NT2/D1 (cell line): ENCODE data around the gene SMARCB1.

ENCODE experiments used
- DNase-seq: peaks from one replicate; pipeline ENCODE4 v3.0.0-alpha.2; 2011; ENCODE audit warnings: low read depth, low spot score
- H3K27me3 ChIP-seq: 2 replicates; pipeline ENCODE4 v1.6.0; 2011; ENCODE audit warnings: mild to moderate bottlenecking; ENCODE audit not compliant: insufficient read length, insufficient read depth
- H3K36me3 ChIP-seq: 2 replicates; pipeline ENCODE4 v1.6.1; 2011; ENCODE audit warnings: mild to moderate bottlenecking, low read length, mixed read lengths; ENCODE audit not compliant: insufficient read depth, insufficient read length
- H3K4me1 ChIP-seq: 2 replicates; pipeline ENCODE4 v1.5.1; 2011; ENCODE audit not compliant: insufficient read depth, insufficient read length
- H3K4me3 ChIP-seq: 2 replicates; pipeline ENCODE4 v1.5.1; 2011; ENCODE audit warnings: low read depth; ENCODE audit not compliant: insufficient read length
- H3K9ac ChIP-seq: 2 replicates; pipeline ENCODE4 v1.6.0; 2011; ENCODE audit warnings: low read depth; ENCODE audit not compliant: insufficient read length
- H3K9me3 ChIP-seq: 2 replicates; pipeline ENCODE4 v1.5.1; 2011; ENCODE audit warnings: mild to moderate bottlenecking, low read length; ENCODE audit not compliant: insufficient read depth
- SUZ12 ChIP-seq: IDR thresholded peaks from 2 replicates; pipeline ENCODE4 v1.6.1; 2011; ENCODE audit not compliant: insufficient read length, insufficient read depth; ENCODE audit errors: extremely low read depth
- YY1 ChIP-seq: IDR thresholded peaks from 2 replicates; pipeline ENCODE4 v1.6.1; 2011; ENCODE audit not compliant: insufficient read length, insufficient read depth
- ZNF274 ChIP-seq: IDR thresholded peaks from 2 replicates; pipeline ENCODE4 v1.6.1; 2011; ENCODE audit warnings: mild to moderate bottlenecking, low read depth, low read length

SMARCB1 gene

GRCh38 chr22:23823331-23823791 lies 36.6 kb downstream of the SMARCB1 start:
- DNase-seq, result no peak
- peaks cover 7% of the 10 kb centered on the region for H3K4me1 ChIP-seq
- no peak overlapping the region for H3K4me3 ChIP-seq
- H3K9me3 ChIP-seq, result no peaks in the 10 kb centered on the region
- H3K36me3 ChIP-seq, result peaks cover 87% of the 10 kb centered on the region
- H3K9ac ChIP-seq, result no peak overlapping the region
- TF ChIP-seq ZNF274 (no peak), SUZ12 (no peak), YY1 (no peak)
- H3K27me3 ChIP-seq, result no peaks in the 10 kb centered on the region

- Histone ChIP-seq H3K4me1 (peaks cover 7% of the 10 kb centered on the region), H3K9me3 (no peaks in the 10 kb centered on the region), H3K36me3 (peaks cover 87% of the 10 kb centered on the region), H3K27me3 (no peaks in the 10 kb centered on the region), H3K9ac (no peak overlapping the region), H3K4me3 (no peak overlapping the region)
- no peak for DNase-seq
- no peak for TF ChIP-seq ZNF274
These were observed 37.9 kb downstream of the SMARCB1 start for GRCh38 chr22:23824476-23825245.

GRCh38 chr22:23825246-23825905 lies 38.6 kb downstream of the SMARCB1 start:
- Histone ChIP-seq H3K9ac (no peak overlapping the region), H3K27me3 (no peaks in the 10 kb centered on the region), H3K4me3 (no peak overlapping the region), H3K36me3 (peaks cover 88% of the 10 kb centered on the region), H3K4me1 (peaks cover 7% of the 10 kb centered on the region), H3K9me3 (no peaks in the 10 kb centered on the region)
- TF ChIP-seq YY1 (no peak), ZNF274 (no peak), SUZ12 (no peak)
- DNase-seq, result no peak

- no peaks in the 10 kb centered on the region for H3K27me3 ChIP-seq
- H3K9ac ChIP-seq, result no peak overlapping the region
- no peak for DNase-seq
- H3K36me3 ChIP-seq, result peaks cover 87% of the 10 kb centered on the region
- H3K4me1 ChIP-seq, result peaks cover 7% of the 10 kb centered on the region
- H3K4me3 ChIP-seq, result no peak overlapping the region
- H3K9me3 ChIP-seq, result no peaks in the 10 kb centered on the region
- TF ChIP-seq YY1, result no peak
- TF ChIP-seq ZNF274, result no peak
- no peak for TF ChIP-seq SUZ12
These were observed 40.0 kb downstream of the SMARCB1 start for GRCh38 chr22:23826510-23827350.

- Histone ChIP-seq H3K27me3 (no peaks in the 10 kb centered on the region), H3K9ac (no peak overlapping the region), H3K9me3 (no peaks in the 10 kb centered on the region), H3K36me3 (peaks cover 87% of the 10 kb centered on the region), H3K4me1 (peaks cover 7% of the 10 kb centered on the region), H3K4me3 (no peak overlapping the region)
- DNase-seq, result no peak
- TF ChIP-seq YY1 (no peak), ZNF274 (no peak), SUZ12 (no peak)
These were observed 40.7 kb downstream of the SMARCB1 start for GRCh38 chr22:23827351-23827995.

GRCh38 chr22:23828800-23829680 lies 42.3 kb downstream of the SMARCB1 start:
- peaks cover 88% of the 10 kb centered on the region for H3K36me3 ChIP-seq
- TF ChIP-seq YY1, result no peak
- no peak for TF ChIP-seq ZNF274
- TF ChIP-seq SUZ12, result no peak
- H3K4me3 ChIP-seq, result no peak overlapping the region
- no peak overlapping the region for H3K9ac ChIP-seq
- no peaks in the 10 kb centered on the region for H3K27me3 ChIP-seq
- peaks cover 7% of the 10 kb centered on the region for H3K4me1 ChIP-seq
- no peak for DNase-seq
- no peaks in the 10 kb centered on the region for H3K9me3 ChIP-seq
